Right atrium auricular region (tissue), 2 donors: Measurements from ENCODE around the gene KCTD18. TPM values are rescaled to one million over a fixed set of nuclear protein-coding genes. Genes with fewer than 3 reads are reported as not detected.

Experiments
- DNase-seq: peaks from one replicate; pipeline ENCODE4 v3.0.0-alpha.2; 2019; ENCODE audit warnings: low spot score
- H3K27ac ChIP-seq, 2 donors: fragments of 200-600 bp; sonication (generic); 1 replicate in 1 of 2; 2 replicates in 1 of 2; pipeline ENCODE4 v1.5.1; 2016 to 2019
- H3K27me3 ChIP-seq, 2 donors: fragments of 200-600 bp; sonication (generic); one replicate each; pipeline versions ENCODE4 v1.5.1 to v1.6.0; 2017 to 2019
- H3K36me3 ChIP-seq: fragments of 200-600 bp; sonication (generic); one replicate; pipeline ENCODE4 v1.5.1; 2016
- H3K4me1 ChIP-seq, 2 donors: fragments of 200-600 bp; sonication (generic); one replicate each; pipeline versions ENCODE4 v1.5.1 to v1.6.0; 2017 to 2019
- H3K4me3 ChIP-seq, 2 donors: fragments of 200-600 bp; sonication (generic); 1 replicate in 1 of 2; 2 replicates in 1 of 2; pipeline ENCODE4 v1.5.1; 2017 to 2019; ENCODE audit warnings: mild to moderate bottlenecking in 1 of 2, moderate library complexity in 1 of 2
- H3K9me3 ChIP-seq, 2 donors: fragments of 200-600 bp; sonication (generic); one replicate each; pipeline ENCODE4 v1.5.1; 2019
- CTCF ChIP-seq, 2 donors: fragments of 200-600 bp; sonication (generic); IDR thresholded peaks; one replicate each; pipeline ENCODE4 v1.5.1; 2019; ENCODE audit warnings: antibody characterized with exemption in 2 of 2
- total RNA-seq, 2 donors: library from RNA; depleted of rRNA; stranded (reverse); fragments of >200 nt; gene quantifications; one replicate each; pipeline ENCODE4 v1.1.0, GENCODE V29; 2016

Gene KCTD18
- total RNA-seq, 2 donors from 2014 or later = 11.9 to 16.4 TPM

GRCh38 chr2:200454927-200455801 is 54.7 kb downstream of the KCTD18 start:
- Histone ChIP-seq H3K4me3 (no peak overlapping the region), H3K27me3 (no peaks in the 10 kb centered on the region), H3K36me3 (peaks cover 10% of the 10 kb centered on the region), H3K4me1 (peaks cover 0 to 16% of the 10 kb centered on the region in 2 donors), H3K27ac (peak overlapping the region in 1 of 2 donors; percentile 55), H3K9me3 (no peaks in the 10 kb centered on the region)
- DNase-seq = no peak
- TF ChIP-seq CTCF (IDR thresholded peaks at IDR 0.05) = no peak

- H3K9me3 ChIP-seq = no peaks in the 10 kb centered on the region
- DNase-seq = no peak
- H3K27me3 ChIP-seq = no peaks in the 10 kb centered on the region
- no peak for TF ChIP-seq CTCF (IDR thresholded peaks at IDR 0.05)
- H3K4me3 ChIP-seq = no peak overlapping the region
- peaks cover 10% of the 10 kb centered on the region for H3K36me3 ChIP-seq
- peaks cover 0 to 16% of the 10 kb centered on the region in 2 donors for H3K4me1 ChIP-seq
- H3K27ac ChIP-seq = no peak overlapping the region
These were observed 55.9 kb downstream of the KCTD18 start for GRCh38 chr2:200453853-200454534.

- peaks cover 0 to 16% of the 10 kb centered on the region in 2 donors for H3K4me1 ChIP-seq
- TF ChIP-seq CTCF (IDR thresholded peaks at IDR 0.05) = no peak
- no peaks in the 10 kb centered on the region for H3K27me3 ChIP-seq
- no peak overlapping the region for H3K4me3 ChIP-seq
- H3K9me3 ChIP-seq = no peaks in the 10 kb centered on the region
- H3K27ac ChIP-seq = no peak overlapping the region
- peaks cover 10% of the 10 kb centered on the region for H3K36me3 ChIP-seq
- DNase-seq = no peak
These were observed 56.6 kb downstream of the KCTD18 start for GRCh38 chr2:200453142-200453852.

DNA sequence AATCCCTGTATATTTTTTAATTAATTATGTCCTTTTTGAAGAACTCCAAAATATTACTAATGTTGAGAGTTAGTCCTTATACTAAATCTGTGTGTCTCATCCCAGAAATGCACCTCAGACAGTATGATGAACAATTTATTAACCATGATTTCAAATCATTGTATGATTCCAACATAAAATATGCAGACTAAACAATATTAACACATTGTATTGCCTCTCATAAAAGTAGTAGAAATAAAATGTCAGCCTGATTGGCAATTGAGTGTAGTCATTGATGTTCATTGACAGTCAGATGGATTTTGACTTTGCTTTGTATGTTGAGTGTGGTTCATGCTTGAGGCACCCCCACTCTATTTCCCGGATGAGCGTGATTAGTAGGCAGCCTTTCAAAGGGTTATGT is 57.5 kb downstream of the KCTD18 start:
- Histone ChIP-seq H3K36me3 (peaks cover 10% of the 10 kb centered on the region), H3K27me3 (no peaks in the 10 kb centered on the region), H3K4me1 (peaks cover 0 to 16% of the 10 kb centered on the region in 2 donors), H3K4me3 (no peak overlapping the region), H3K9me3 (no peaks in the 10 kb centered on the region), H3K27ac (no peak overlapping the region)
- no peak for TF ChIP-seq CTCF (IDR thresholded peaks at IDR 0.05)
- DNase-seq = no peak

DNA sequence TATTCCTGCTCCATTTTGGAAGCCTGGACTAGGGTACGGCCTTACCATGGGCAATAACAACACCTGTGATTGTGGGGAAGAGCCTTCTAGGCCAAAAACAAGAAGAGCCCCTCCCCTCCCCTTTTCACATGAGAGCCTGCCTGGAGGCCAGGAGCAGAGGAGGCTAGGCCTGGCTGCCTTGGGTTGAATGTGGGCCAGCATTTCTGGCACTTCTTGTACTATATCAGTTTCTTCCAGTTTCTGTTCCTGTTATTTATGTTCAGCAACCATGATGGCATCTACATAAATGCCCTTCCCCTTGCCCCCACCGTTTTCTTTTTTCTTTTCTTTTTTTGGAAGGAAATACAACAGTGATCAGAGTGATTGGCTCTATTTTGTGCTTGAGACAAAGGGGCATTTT is 58.4 kb downstream of the KCTD18 start:
- TF ChIP-seq CTCF (IDR thresholded peaks at IDR 0.05) = no peak
- H3K9me3 ChIP-seq = no peaks in the 10 kb centered on the region
- H3K36me3 ChIP-seq = peaks cover 10% of the 10 kb centered on the region
- no peak for DNase-seq
- H3K4me1 ChIP-seq = peaks cover 0 to 13% of the 10 kb centered on the region in 2 donors
- H3K27me3 ChIP-seq = no peaks in the 10 kb centered on the region
- H3K27ac ChIP-seq = no peak overlapping the region
- no peak overlapping the region for H3K4me3 ChIP-seq
